GM21723 (cell line): Measurements from ENCODE around the gene ZNRF2.

Source experiments
- ATAC-seq: cut with Tn5 transposase; IDR thresholded peaks from one replicate; pipeline ENCODE4 v1.9.1; 2021; ENCODE audit warnings: mild to moderate bottlenecking, moderate library complexity; ENCODE audit not compliant: unreplicated experiment

The ZNRF2 gene

DNA sequence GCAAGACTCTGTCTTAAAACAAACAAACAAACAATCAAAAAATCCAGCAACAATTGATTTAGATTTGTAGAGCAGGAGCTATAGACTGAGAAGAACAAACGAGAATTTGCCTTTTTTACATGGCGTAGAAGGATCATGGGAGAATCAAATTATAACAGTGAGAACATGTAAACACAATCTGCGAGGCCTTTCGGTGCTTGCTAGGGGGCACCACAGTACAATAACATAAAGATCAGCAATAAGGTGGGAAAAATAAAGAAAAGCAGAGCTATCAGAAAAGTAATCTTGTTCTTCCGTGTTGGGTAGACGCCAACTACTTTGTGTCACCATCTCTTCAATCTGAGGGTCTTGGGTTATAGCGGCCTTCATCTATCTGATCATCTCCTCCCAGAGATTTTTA is 112.0 kb downstream of the ZNRF2 start:
- no peak for ATAC-seq

DNA sequence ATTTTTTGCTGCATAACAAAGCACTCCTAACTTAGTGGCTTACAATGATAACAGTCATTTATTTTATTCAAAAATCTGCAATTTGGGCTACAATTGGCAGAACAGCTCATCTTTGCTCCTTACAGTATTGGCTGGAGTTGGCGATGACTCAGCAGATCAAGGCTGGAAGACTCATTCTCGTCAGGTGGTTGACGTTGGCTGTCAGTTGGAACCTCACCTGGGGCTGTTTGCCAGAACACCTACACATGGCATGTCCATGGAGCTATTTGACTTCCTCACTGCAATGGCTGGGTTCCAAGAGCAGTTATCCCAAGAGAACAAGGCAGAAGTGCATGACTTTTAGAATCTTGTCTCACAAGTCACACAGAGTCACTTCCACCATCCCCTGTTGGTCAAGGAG is 119.1 kb downstream of the ZNRF2 start:
- no peak for ATAC-seq

DNA sequence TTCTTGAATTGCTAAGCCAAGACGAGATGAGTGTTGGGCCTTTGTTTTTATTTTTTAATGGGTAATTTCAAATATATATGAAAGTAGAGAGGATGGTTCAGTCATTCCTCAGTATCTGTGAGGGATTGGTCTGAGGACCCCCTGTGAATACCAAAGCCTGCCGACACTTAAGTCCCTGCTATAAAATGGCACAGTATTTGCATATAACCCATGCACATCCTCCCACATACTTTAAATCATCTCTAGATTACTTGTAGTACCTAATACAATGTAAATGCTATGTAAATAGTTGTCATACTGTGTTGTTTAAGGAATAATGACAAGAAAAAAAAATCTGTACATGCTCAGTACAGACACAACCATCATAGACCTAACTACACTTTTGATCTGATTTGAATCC is 120.8 kb downstream of the ZNRF2 start:
- no peak for ATAC-seq

DNA sequence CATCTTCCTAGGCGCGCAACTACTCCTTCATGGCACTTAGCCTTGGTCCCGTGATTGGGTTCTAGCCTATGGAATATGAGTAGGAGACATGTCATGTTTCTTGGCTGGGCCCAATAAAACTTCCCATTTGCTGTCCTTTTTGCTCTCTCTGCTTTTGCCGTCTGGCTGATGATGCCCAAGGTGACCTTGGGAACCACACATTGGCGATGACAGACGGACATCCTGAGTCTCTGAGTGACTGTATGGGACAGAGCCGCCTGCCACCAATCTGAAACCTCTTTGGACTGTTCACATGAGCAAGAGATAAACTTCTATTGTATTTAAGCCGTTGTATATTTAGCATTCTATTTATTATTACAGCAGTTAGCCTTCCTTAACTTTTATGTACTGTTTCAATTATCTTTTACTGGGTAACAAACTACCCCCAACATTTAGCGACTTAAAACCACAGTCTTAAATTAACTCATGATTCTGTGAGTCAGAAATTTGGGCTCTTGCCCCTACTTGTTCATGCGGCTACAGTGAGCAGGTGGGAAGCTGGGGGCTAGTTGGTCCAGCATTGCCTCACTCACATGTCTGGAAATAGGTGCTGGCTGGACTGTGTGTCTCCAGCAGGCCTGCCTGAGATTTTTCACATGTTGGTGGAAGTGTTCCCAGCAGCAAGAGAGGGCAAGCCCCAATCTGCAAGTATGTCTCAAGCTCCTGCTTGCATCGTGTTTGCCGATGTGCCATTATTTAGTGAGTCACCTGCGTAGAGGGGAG is 122.4 kb downstream of the ZNRF2 start:
- no peak for ATAC-seq

DNA sequence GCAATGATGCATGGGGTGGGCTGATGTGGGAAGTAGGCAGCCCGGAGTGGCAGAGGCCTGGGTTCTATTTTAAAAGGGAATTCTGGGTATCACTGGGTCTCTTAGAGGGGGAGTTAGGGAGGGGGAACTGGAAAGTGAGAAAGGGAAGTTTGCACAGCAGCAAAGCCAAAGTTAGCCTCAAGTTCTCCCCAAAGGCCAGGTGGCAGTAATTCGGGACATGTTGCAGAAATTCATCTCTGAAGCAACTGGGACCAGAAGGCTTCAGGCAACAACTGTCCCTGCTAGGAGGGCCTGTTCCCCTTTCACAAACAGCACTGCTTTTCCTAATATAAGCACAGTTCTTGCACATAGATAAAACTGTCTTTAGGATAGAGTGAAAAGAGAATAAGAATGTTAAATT is 126.8 kb downstream of the ZNRF2 start:
- no peak for ATAC-seq

DNA sequence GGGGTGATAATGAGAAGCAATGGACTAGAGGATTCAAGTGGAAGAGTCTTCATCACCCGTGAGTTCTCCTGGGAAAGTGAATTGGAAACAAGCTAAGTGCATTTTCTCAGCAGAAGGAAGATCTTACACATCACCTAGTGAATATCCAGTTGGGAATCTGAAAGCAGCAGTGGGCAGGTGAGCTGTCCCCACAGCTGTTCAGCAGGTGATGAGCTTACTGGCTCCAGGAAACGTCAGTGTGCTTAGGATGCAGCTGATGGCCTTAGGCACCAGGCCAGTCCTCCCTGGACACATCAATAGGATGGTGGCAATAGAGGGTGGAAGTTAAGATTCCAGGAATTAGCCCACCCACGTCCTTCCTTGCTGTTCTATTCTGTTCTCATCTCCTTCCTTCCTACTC is 127.5 kb downstream of the ZNRF2 start:
- no peak for ATAC-seq

DNA sequence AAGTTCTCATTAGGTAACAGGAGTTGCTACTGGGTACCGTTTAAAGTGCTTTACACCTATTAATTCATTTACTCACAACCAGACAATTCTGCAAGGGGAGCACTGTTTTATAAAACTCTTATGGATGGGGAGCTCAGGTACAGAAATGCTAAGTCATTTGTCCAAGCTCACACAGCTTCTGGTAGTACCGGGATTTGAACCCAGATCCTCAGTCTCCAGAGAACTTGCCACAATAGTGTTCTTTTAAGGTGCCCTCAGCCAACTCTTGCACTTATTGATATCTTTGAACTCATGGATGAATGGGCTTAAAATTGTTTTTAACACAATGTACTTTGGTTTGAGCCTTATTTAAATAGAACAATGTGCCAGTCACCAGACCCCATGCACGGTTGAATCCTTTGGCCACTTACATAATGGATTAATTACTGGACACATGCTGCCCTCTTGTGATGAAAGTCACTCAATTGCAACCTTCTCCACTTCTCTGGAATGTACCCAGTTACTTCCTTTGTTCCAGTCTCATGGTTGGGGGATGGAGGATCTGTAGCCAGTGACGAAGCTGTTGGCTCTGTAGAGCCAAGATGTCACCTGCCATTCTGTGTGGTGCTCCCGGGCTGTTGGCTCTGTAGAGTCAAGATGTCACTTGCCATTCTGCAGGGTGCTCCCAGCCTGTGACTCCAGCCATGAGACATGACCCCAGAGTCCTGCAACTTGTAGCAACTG is 128.5 kb downstream of the ZNRF2 start:
- no peak for ATAC-seq

DNA sequence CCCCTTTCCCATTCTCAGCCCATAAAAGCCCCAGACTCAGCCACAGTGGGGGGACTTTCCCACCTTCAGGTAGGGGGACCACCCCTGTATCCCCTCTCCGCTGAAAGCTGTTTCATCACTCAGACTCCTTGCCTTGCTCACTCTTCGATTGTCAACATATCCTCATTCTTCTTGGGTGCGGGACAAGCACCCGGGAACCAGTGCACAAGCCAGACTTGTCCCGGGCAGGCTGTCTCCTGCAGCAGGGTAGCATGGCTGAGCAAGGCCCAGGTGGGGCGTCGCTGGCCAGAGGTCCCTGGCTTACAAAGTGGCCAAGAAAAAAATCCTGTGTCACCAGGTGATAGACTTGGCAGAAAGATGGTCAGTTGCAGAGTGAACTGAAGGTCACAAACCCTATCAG is 129.5 kb downstream of the ZNRF2 start:
- ATAC-seq: no peak
